NB4 (cell line): ENCODE results near the gene BOK.
"Not testable (repeated sequence)": the region's sequence is repeated elsewhere in the genome, so short reads cannot be mapped to it uniquely, and the experiment has no call there.

ENCODE experiments used
- DNase-seq: peaks from one replicate; pipeline ENCODE4 v3.0.0; 2010; ENCODE audit warnings: low read depth
- H3K4me3 ChIP-seq: one replicate; pipeline ENCODE4 v1.5.1; 2011; ENCODE audit warnings: mild to moderate bottlenecking, low read depth, low read length, moderate library complexity
- CTCF ChIP-seq: IDR thresholded peaks from one replicate; pipeline ENCODE4 v1.5.1; 2012; ENCODE audit warnings: low read depth, low read length
- MAX ChIP-seq: IDR thresholded peaks from 2 replicates; pipeline ENCODE4 v1.6.1; 2011; ENCODE audit warnings: low read depth, low read length
- MYC ChIP-seq: IDR thresholded peaks from 2 replicates; pipeline ENCODE4 v1.6.1; 2011; ENCODE audit warnings: low read depth, low read length
- POLR2A ChIP-seq: IDR thresholded peaks from 2 replicates; pipeline ENCODE4 v1.6.1; 2011; ENCODE audit warnings: mild to moderate bottlenecking; ENCODE audit not compliant: insufficient read length; ENCODE audit errors: extremely low read depth

Gene BOK

GRCh38 chr2:241516520-241516965 is 42.0 kb upstream of the BOK start:
- DNase-seq: no peak
- no peak for TF ChIP-seq MAX
- no peak for TF ChIP-seq CTCF
- TF ChIP-seq MYC: no peak
- no peak for TF ChIP-seq POLR2A
- H3K4me3 ChIP-seq: no peak overlapping the region

- no peak for TF ChIP-seq MAX
- DNase-seq: no peak
- no peak overlapping the region for H3K4me3 ChIP-seq
Observed at GRCh38 chr2:241517297-241517696, 41.2 kb upstream of the BOK start.

- H3K4me3 ChIP-seq: no peak overlapping the region
- TF ChIP-seq CTCF: no peak
- TF ChIP-seq POLR2A: no peak
- TF ChIP-seq MYC: no peak
- no peak for TF ChIP-seq MAX
- no peak for DNase-seq
Observed at GRCh38 chr2:241519669-241520068, 38.9 kb upstream of the BOK start.

- no peak for DNase-seq
- TF ChIP-seq MAX (no peak), POLR2A (no peak)
- no peak overlapping the region for H3K4me3 ChIP-seq
Observed at GRCh38 chr2:241522477-241522876, 36.1 kb upstream of the BOK start.

- H3K4me3 ChIP-seq, DNase-seq: not testable (repeated sequence)
Observed at GRCh38 chr2:241525818-241526780, 32.4 kb upstream of the BOK start.

GRCh38 chr2:241530571-241530970 is 28.0 kb upstream of the BOK start:
- no peak for DNase-seq
- no peak for TF ChIP-seq MAX
- no peak for TF ChIP-seq CTCF
- TF ChIP-seq POLR2A: no peak
- TF ChIP-seq MYC: no peak

GRCh38 chr2:241531161-241531722 is 27.3 kb upstream of the BOK start:
- DNase-seq: no peak
- TF ChIP-seq MAX (no peak), CTCF (no peak), MYC (no peak), POLR2A (no peak)

More at GRCh38 chr2:241530571-241530970, 28.0 kb upstream of the BOK start:
- H3K4me3 ChIP-seq: no peak overlapping the region

More at GRCh38 chr2:241531161-241531722, 27.3 kb upstream of the BOK start:
- H3K4me3 ChIP-seq: no peak overlapping the region
